DOHH2 (cell line): ENCODE measurements around the gene AFF1.

Source experiments
- CTCF ChIP-seq: fragments of 200-600 bp; sonication (generic); IDR thresholded peaks from one replicate; pipeline ENCODE4 v1.5.1; 2014; ENCODE audit warnings: antibody characterized with exemption, mild to moderate bottlenecking, low read depth, low read length; ENCODE audit not compliant: poor library complexity, severe bottlenecking
- EZH2phosphoT487 ChIP-seq: fragments of 200-600 bp; sonication (generic); IDR thresholded peaks from 2 replicates; pipeline ENCODE4 v1.6.1; 2017; ENCODE audit warnings: borderline replicate concordance, mild to moderate bottlenecking, antibody characterized with exemption, low read length, moderate library complexity, mixed read lengths

DNA sequence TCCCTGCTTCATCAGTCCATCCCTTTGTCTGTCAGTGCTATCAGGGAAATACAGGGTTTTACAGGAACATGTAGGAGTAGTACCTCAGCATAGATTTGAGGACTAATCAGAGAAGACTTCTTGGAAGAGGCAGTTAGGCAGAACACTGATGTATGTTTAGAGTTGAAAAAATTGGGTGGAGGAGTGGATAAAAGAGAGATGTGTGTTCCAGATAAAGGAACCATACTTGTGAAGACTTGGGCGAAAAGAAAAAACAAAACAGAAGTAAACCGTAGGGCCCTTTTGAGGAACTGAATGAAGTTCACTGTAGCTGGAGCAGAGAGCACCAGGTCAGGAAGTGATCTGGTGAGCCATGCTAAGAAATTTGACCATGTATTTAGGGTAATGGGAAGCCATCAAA is 32.3 kb downstream of the AFF1 start:
- TF ChIP-seq CTCF (no peak), EZH2phosphoT487 (no peak)
